Activated T-helper 1 cell treated with Interleukin-2 at 50 U/mL for 16 hours (primary cell): ENCODE data around the gene PLEKHG3.
A peak's percentile ranks its signal among the peaks of the same experiment; 100 is the strongest.

Experiments used
- DNase-seq: peaks from one replicate; pipeline ENCODE4 v3.0.0-alpha.2; 2020; ENCODE audit warnings: low read depth

PLEKHG3 gene

GRCh38 chr14:64746298-64747250 lies 42.4 kb downstream of the PLEKHG3 start:
- DNase-seq: no peak

DNA sequence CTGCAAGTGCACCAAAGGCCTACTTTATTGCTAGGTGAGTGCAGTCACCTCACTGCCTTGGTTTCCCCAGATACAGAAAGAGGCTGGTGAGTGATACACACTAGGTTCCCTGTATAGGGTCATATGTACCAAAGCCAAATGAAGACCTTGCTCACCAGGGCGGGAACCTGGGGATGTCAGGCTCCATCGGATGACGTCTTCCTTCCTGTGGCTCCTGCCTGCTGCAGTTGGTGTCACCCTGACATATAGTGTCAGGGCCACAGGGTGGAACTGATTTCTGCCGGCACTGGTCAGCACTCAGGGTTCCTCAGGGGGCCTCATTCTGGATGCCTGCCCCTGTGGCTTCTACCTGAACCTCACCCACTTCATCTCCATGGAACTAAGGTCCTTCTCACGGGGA lies 43.1 kb downstream of the PLEKHG3 start:
- DNase-seq: no peak

DNA sequence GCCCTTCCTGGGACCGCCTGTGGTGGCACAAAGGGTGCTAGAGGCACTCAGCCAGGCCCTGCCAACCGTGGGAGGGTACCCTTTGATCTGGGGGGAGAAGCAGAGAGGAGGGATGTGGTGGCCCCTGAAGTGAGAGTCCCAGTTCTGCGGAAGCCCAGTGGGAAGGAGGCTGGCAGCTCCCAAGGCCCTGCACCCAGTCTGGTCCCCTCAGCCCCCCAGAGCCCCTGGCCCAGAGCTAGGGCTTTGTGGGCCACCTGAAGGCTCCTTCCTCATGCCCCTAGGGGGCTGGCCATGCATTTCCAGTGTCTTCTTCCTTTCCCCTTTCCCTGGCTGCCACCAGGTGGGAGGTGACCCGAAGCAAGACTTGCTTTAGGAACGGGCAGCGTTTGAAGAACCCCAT lies 44.3 kb downstream of the PLEKHG3 start:
- no peak for DNase-seq

DNA sequence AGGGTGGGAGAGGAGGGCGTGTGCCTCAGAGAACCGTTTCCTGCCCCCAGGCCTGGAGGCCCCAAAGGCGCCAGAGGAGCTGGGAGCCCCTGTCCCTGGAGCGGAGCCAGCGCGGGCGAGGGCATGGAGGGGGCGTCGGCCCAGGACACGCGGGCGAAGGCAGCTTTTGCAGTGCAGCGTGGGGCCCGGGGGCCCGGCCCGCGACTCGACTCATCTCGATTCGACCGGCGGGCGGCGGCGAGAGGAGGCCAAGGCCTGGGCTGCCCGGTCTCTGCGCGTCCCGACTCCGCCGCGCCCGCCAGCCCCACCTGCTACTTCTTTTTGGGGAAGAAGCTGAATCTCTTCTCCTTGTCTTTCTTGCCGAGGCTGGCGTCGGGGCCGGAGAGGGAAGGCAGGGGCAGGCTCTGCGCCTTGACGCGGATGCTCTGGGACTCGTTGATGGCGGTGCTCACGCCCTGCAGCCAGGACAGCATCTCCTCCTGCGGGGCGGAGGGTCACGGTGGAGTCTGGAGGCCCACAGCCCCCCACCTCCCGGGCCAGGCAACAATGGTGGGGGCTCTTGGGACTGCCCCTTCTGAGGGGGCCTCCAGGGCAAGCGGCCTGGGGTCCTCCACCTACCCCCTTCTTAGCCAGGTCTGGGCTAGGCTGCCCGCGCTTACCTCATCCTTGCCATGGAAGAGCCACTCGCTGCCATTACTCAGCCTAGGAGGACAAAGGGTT lies 44.9 kb downstream of the PLEKHG3 start:
- no peak for DNase-seq

DNA sequence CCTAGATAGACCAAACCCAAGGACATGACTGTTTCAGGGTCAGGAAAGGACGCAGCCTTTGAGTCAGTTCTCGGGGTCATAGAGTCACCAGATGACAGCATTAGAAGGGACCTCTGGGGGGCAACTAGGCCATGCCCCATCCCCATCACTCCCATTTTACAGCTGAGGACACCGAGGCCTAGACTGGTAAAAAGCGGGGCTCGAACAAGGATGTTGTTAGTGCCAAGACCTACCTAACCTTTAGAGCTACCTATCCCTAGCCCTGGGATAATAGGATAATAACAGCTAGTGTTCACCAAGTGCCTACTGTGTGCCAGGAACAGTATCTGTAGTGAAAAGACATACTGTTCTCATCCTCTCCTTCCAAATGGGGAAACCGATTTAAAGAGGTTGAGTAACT lies 48.7 kb downstream of the PLEKHG3 start:
- DNase-seq: no peak

- no peak for DNase-seq
Measured at GRCh38 chr14:64753374-64753773, 49.1 kb downstream of the PLEKHG3 start.

GRCh38 chr14:64753999-64754398 lies 49.8 kb downstream of the PLEKHG3 start:
- no peak for DNase-seq

GRCh38 chr14:64754685-64755084 lies 50.5 kb downstream of the PLEKHG3 start:
- no peak for DNase-seq

DNA sequence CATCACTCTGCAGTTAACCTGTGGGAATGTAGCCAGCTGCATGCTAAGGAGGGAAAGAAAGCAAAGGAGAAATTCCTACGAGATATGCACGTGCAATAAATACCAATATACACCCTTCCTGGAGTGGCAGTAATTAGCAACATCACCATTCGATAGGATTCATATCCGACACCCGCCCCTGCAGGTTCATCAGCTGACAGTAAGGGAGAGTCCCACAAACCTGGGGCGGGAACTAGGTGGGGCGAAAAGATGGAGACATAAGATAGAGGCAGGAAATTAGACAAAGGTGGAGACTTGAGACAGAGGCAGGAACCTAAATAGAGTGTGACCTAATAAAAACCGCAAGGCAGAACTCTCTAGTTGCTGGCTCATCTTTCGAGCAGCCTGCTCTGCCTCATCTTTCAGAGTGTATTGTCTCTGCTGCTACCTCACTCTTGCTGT lies 51.6 kb downstream of the PLEKHG3 start:
- DNase-seq: peak; percentile 66

GRCh38 chr14:64756712-64757111 lies 52.5 kb downstream of the PLEKHG3 start:
- DNase-seq: no peak

GRCh38 chr14:64757601-64758000 lies 53.4 kb downstream of the PLEKHG3 start:
- no peak for DNase-seq

GRCh38 chr14:64758025-64758521 lies 53.8 kb downstream of the PLEKHG3 start:
- DNase-seq: no peak

DNA sequence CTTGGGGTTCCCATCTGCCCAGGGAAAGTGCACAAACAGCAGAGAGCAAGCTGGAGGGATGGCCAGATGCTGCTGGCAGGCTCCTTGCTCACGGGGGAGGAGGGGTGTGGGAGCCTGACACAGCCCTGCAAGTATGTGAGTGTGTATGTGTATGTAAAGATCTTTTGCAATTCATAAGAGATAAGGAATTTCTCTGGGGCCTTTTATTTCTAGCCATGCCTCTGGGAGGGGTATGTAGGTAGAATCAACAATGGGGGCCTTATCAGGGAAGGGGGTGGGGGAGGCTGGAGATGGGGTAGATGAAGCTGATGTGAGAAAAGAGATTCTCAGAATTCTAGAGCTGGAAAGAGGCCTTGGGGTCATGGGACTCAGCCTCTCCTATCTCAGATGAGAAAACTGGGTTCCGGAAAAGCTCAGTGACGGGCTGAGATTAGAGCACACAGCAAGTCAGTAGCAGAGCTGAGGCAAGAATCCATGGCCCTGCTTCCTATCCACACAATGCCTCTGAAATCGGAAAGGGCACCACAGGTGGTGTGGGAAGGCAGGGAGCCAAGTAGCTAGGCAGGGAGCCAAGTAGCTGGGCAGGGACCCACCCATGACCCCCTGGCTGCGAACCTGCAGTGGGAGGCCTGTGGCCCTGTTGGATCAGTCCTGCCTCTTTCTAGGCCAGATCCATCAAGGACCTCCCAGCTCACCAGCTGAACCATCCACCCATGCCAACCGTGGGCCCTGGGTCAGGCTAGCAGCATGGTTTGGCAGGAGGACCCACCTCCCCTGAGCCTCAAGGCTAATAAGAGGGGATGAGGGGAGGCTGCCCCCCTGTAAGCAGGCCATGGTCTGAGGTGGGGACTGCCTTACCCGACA lies 54.7 kb downstream of the PLEKHG3 start:
- no peak for DNase-seq

DNA sequence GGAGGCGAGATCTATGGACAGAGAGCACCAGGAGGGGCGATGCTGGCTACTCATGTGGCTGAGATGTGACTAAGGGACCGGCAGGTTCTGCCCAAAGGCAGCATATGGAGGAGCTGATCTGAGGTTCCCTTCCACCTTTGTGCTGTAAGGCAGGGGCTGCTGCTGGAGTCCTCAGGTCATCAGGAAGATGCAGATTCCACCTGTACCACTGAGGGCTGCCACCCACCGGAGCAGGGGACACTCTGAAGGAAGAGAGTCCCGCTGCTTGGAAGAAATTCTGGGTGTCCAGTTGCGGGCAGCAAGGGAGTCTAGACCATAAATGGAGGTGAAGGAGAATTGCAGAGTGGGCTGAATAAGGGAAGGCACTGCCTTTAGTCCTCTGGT lies 55.3 kb downstream of the PLEKHG3 start:
- DNase-seq: no peak

DNA sequence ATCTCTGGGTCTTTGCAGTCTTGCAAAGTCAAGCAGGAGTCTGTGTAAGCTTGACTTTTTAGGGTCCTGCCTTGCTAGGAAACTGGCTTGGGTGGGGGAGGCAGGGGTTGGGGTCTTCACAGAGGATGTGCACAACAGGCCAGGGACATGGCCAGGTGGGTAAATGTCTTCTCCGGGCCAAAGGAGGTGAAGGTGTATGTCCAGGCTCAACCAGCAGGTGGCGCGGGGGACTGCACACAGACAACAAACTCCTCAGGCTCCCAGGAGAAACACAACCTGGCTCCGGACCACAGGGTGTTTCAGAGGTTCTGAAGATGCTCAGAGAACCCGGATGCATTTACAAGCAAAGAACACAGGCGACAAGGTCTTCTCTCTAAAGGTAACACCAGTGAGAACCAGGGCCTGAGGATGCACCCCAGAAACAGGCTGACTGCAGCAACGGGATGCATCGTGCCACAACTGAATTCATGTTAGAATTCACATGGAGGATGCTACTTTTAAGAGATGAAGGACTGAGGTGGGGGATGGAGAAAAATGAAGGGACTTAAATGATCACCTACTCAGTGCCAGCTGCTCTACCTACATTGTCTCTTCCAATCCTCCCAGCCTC lies 56.0 kb downstream of the PLEKHG3 start:
- DNase-seq: peak; percentile 24

DNA sequence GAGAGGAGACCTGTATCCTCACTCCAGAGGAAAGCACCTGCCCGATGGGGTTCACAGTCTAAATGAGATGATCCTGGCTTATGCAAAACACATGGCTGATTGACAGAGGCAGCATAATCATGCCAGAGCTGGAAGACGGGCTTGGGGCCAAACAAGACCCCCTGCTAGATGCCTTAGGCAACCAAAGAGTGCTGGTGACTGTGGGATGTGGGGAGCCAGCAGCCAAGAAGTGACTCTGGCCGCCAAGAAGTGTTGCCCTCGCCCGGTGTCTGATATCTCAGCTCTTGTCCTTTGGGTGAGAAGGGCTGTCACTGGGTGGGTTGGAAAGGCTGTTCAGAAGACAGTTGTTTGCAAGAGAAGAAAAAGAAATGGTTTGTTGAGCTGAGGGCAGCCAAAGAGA lies 56.7 kb downstream of the PLEKHG3 start:
- DNase-seq: no peak

GRCh38 chr14:64761441-64762043 lies 57.3 kb downstream of the PLEKHG3 start:
- DNase-seq: no peak

- peak; percentile 30 for DNase-seq
Measured at GRCh38 chr14:64762044-64763034, 58.1 kb downstream of the PLEKHG3 start.

DNA sequence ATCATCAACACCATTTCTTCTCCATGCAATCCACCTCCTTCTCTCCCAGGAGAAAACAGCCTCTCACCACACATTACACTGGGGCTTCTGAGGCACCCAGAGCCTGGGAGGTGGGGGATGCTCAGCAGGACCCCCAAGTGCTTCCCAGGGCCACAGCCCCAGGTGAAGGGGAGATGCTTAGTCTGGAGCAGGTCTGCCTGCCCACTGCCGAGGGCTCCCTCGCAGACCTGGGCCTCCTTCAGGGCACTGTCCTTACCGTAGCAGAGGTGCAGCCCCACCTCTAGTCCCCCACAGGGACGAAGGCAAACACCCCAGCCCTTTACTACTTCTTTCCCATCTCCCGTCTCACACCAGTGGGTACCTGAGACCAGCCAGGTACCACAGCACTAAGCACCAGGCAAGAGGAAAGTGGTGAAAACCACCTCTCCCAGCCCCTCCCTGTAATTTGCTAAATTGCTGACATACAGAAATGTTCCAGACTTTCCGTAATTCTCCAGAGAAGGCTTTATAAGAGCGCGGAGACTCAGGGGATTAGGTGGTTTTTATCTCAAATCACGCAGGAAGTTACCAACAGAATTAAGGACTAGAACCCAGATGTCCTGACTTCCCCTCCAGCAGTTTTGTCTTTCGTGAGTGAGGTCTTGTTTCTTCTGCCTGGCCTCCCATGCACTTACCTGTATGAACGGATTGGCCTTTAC lies 59.0 kb downstream of the PLEKHG3 start:
- no peak for DNase-seq
